HepG2 (cell line): ENCODE results near the gene ZMYND12. TPM values are rescaled to one million over a fixed set of nuclear protein-coding genes. Genes with fewer than 3 reads are reported as not detected.

Source experiments
- CC2D1A ChIP-seq: sonication (generic); formaldehyde crosslinking; IDR thresholded peaks from 2 replicates; pipeline ENCODE4 v1.8.1; 2023; ENCODE audit warnings: mild to moderate bottlenecking, missing genetic modification reagents
- ERF ChIP-seq: IDR thresholded peaks from 2 replicates; pipeline ENCODE4 v1.6.1; 2018; ENCODE audit warnings: missing biosample characterization, missing genetic modification reagents
- FOXA1 ChIP-seq, 2 experiments: fragments of 450-650 bp in 1 of 2; sonication (generic) in 1 of 2; formaldehyde crosslinking in 1 of 2; IDR thresholded peaks; 2 replicates each; pipeline versions ENCODE4 v1.4.0 to v1.6.1; 2016 to 2020; ENCODE audit warnings: missing genetic modification reagents in 1 of 2
- HNRNPL ChIP-seq: fragments of 200-400 bp; formaldehyde crosslinking; IDR thresholded peaks from 2 replicates; pipeline ENCODE4 v1.6.1; 2017; ENCODE audit warnings: mild to moderate bottlenecking, low read depth, low read length
- IKZF4 ChIP-seq: sonication (generic); formaldehyde crosslinking; IDR thresholded peaks from 2 replicates; pipeline ENCODE4 v1.5.1; 2020; ENCODE audit warnings: borderline replicate concordance, mild to moderate bottlenecking, low read depth, missing genetic modification reagents; ENCODE audit errors: not compliant biosample characterization
- ISL2 ChIP-seq: sonication (generic); formaldehyde crosslinking; IDR thresholded peaks from 2 replicates; pipeline ENCODE4 v1.5.0; 2020; ENCODE audit warnings: missing genetic modification reagents
- ISX ChIP-seq: sonication (generic); formaldehyde crosslinking; conservative IDR thresholded peaks from 2 replicates; pipeline ENCODE4 v1.5.0; 2020; ENCODE audit warnings: missing genetic modification reagents
- JUNB ChIP-seq: sonication (generic); formaldehyde crosslinking; IDR thresholded peaks from 2 replicates; pipeline ENCODE4 v1.8.0; 2022; ENCODE audit warnings: missing genetic modification reagents, mild to moderate bottlenecking, borderline replicate concordance
- KLF11 ChIP-seq: IDR thresholded peaks from 2 replicates; pipeline ENCODE4 v1.6.1; 2016; ENCODE audit warnings: missing compliant biosample characterization
- NAIF1 ChIP-seq: sonication (generic); formaldehyde crosslinking; IDR thresholded peaks from 2 replicates; pipeline ENCODE4 v1.5.0; 2020; ENCODE audit warnings: mild to moderate bottlenecking, missing genetic modification reagents, borderline replicate concordance
- NFATC3 ChIP-seq: sonication (generic); formaldehyde crosslinking; IDR thresholded peaks from 2 replicates; pipeline ENCODE4 v1.5.1; 2020; ENCODE audit warnings: mild to moderate bottlenecking, missing genetic modification reagents
- PHB2 ChIP-seq: fragments of 450-650 bp; IDR thresholded peaks from 2 replicates; pipeline ENCODE4 v1.6.1; 2018; ENCODE audit not compliant: partially characterized antibody
- RELA ChIP-seq: sonication (generic); formaldehyde crosslinking; IDR thresholded peaks from 2 replicates; pipeline ENCODE4 v1.4.0; 2020; ENCODE audit warnings: missing genetic modification reagents
- RFX3 ChIP-seq: IDR thresholded peaks from 2 replicates; pipeline ENCODE4 v1.6.1; 2016; ENCODE audit warnings: missing biosample characterization, missing genetic modification reagents
- RFXANK ChIP-seq: IDR thresholded peaks from 2 replicates; pipeline ENCODE4 v1.6.1; 2016
- TGIF2 ChIP-seq: IDR thresholded peaks from 2 replicates; pipeline ENCODE4 v1.6.1; 2016; ENCODE audit warnings: control low read depth, missing compliant biosample characterization
- ZBTB26 ChIP-seq: IDR thresholded peaks from 2 replicates; pipeline ENCODE4 v1.6.1; 2016; ENCODE audit warnings: missing compliant biosample characterization, missing genetic modification reagents, borderline replicate concordance
- ZBTB49 ChIP-seq: sonication (generic); formaldehyde crosslinking; IDR thresholded peaks from 2 replicates; pipeline ENCODE4 v1.4.0; 2020; ENCODE audit warnings: missing genetic modification reagents, borderline replicate concordance
- ZNF232 ChIP-seq: sonication (generic); formaldehyde crosslinking; IDR thresholded peaks from 2 replicates; pipeline ENCODE4 v1.4.0; 2020; ENCODE audit warnings: missing genetic modification reagents, borderline replicate concordance
- ZNF34 ChIP-seq: sonication (generic); formaldehyde crosslinking; IDR thresholded peaks from 2 replicates; pipeline ENCODE4 v1.4.0; 2020; ENCODE audit warnings: mild to moderate bottlenecking, missing genetic modification reagents, borderline replicate concordance
- ZNF513 ChIP-seq: sonication (generic); formaldehyde crosslinking; conservative IDR thresholded peaks from 2 replicates; pipeline ENCODE4 v1.5.0; 2020; ENCODE audit warnings: missing genetic modification reagents
- ZNF562 ChIP-seq: sonication (generic); formaldehyde crosslinking; IDR thresholded peaks from 2 replicates; pipeline ENCODE4 v1.8.0; 2022; ENCODE audit warnings: missing genetic modification reagents, borderline replicate concordance
- ZNF577 ChIP-seq: sonication (generic); formaldehyde crosslinking; IDR thresholded peaks from 2 replicates; pipeline ENCODE4 v1.4.0; 2020; ENCODE audit warnings: mild to moderate bottlenecking, low read depth, missing genetic modification reagents, borderline replicate concordance
- ZNF580 ChIP-seq: IDR thresholded peaks from 2 replicates; pipeline ENCODE4 v1.6.1; 2016; ENCODE audit warnings: low read depth, borderline replicate concordance
- ZNF660 ChIP-seq: sonication (generic); formaldehyde crosslinking; IDR thresholded peaks from 2 replicates; pipeline ENCODE4 v1.5.1; 2020; ENCODE audit warnings: mild to moderate bottlenecking, low read depth, missing genetic modification reagents, borderline replicate concordance
- ZNF777 ChIP-seq: sonication (generic); formaldehyde crosslinking; IDR thresholded peaks from 2 replicates; pipeline ENCODE4 v1.4.0; 2020; ENCODE audit warnings: missing genetic modification reagents
- polyA plus RNA-seq, 8 experiments: library from polyadenylated mRNA; depleted of rRNA in 3 of 8; stranded (reverse) in 7 of 8; unstranded in 1 of 8; fragments of >200 nt; fragmentation: Illumina TruSeq in 4 of 8; extraction: Trizol in 4 of 8; gene quantifications; 2 replicates each; pipeline versions ENCODE4 v1.2.1 to v1.2.3, GENCODE V29; 2011 to 2016; ENCODE audit warnings: low read depth in 4 of 8, missing spikeins in 1 of 8, mixed read lengths in 1 of 8; ENCODE audit not compliant: insufficient read depth in 1 of 8
- total RNA-seq, 5 experiments: library from RNA; depleted of rRNA; stranded (reverse); fragments of >200 nt; fragmentation: Illumina TruSeq; extraction: Trizol; gene quantifications; 2 replicates each; pipeline ENCODE4 v1.2.3, GENCODE V29; 2016; ENCODE audit warnings: low read depth in 1 of 5

The ZMYND12 gene
- total and polyA plus RNA-seq, 2 of the 13 experiments (the other 11 are each of a cell fraction or from before 2014, with no cell fraction given) = 0.13 to 0.71 TPM

GRCh38 chr1:42456010-42456753 lies at the start of gene ZMYND12, which contains the start of gene PPCS (continued):
- TF ChIP-seq ZBTB26 (CRISPR knock-in tag) = peak; percentile 41; the same call in 1 of the 2 replicates
- TF ChIP-seq ISX (CRISPR knock-in tag) = no peak
- no peak; the same call in 1 of the 2 replicates for TF ChIP-seq ZNF580
- no peak for TF ChIP-seq RELA (CRISPR knock-in tag)
- TF ChIP-seq PHB2 = no peak
- peak; percentile 59 for TF ChIP-seq IKZF4 (CRISPR knock-in tag)
- TF ChIP-seq ZBTB49 (CRISPR knock-in tag) = no peak
- no peak for TF ChIP-seq ZNF562
- TF ChIP-seq NFATC3 = no peak
- no peak for TF ChIP-seq CC2D1A (CRISPR knock-in tag)
- peak; percentile 8; the same call in 1 of the 2 replicates for TF ChIP-seq ISL2 (CRISPR knock-in tag)
- TF ChIP-seq KLF11 (CRISPR knock-in tag) = peak; percentile 8; the same call in 1 of the 2 replicates
- peak; percentile 30; the same call in 1 of the 2 replicates for TF ChIP-seq TGIF2 (CRISPR knock-in tag)
- no peak for TF ChIP-seq ZNF513 (CRISPR knock-in tag)
- TF ChIP-seq ZNF660 (CRISPR knock-in tag) = 0 out of 2 replicates have a peak, but pooled peaks have one; percentile 30
- TF ChIP-seq HNRNPL = peak; percentile 67; the same call in 1 of the 2 replicates
- peak; percentile 87; the same call in 1 of the 2 replicates for TF ChIP-seq ZNF577 (CRISPR knock-in tag)
- TF ChIP-seq RFXANK (CRISPR knock-in tag) = no peak
- TF ChIP-seq ZNF232 = 0 out of 2 replicates have a peak, but pooled peaks have one; percentile 47
- peak; percentile 54 for TF ChIP-seq ERF (CRISPR knock-in tag)
- TF ChIP-seq RFX3 (CRISPR knock-in tag) = no peak
- TF ChIP-seq FOXA1 (IDR thresholded peaks at IDR 0.05) = no peak
- TF ChIP-seq FOXA1 (CRISPR knock-in tag; IDR thresholded peaks at IDR 0.05) = peak; percentile 43; the same call in 1 of the 2 replicates
- 0 out of 2 replicates have a peak, but pooled peaks have one; percentile 33 for TF ChIP-seq JUNB
- peak; percentile 67 for TF ChIP-seq ZNF777 (CRISPR knock-in tag)
- peak; percentile 93 for TF ChIP-seq NAIF1
- no peak for TF ChIP-seq ZNF34 (CRISPR knock-in tag)
